HEK293 (cell line): ENCODE data around the gene MAN1C1.

Experiments
- MYNN ChIP-seq: fragments of 450-650 bp; formaldehyde crosslinking; IDR thresholded peaks from 2 replicates; pipeline ENCODE4 v1.5.1; 2016; ENCODE audit warnings: missing biosample characterization, missing genetic modification characterization, borderline replicate concordance
- ZFP37 ChIP-seq: fragments of 450-650 bp; formaldehyde crosslinking; IDR thresholded peaks from 2 replicates; pipeline ENCODE4 v1.5.1; 2016; ENCODE audit warnings: missing biosample characterization, missing genetic modification characterization
- ZNF302 ChIP-seq: fragments of 450-650 bp; formaldehyde crosslinking; IDR thresholded peaks from 2 replicates; pipeline ENCODE4 v1.5.1; 2016; ENCODE audit warnings: missing biosample characterization, missing genetic modification characterization, low read depth
- ZNF350 ChIP-seq: fragments of 450-650 bp; formaldehyde crosslinking; IDR thresholded peaks from 2 replicates; pipeline ENCODE4 v1.5.0; 2017; ENCODE audit warnings: missing biosample characterization, mild to moderate bottlenecking, missing genetic modification characterization
- ZNF416 ChIP-seq: fragments of 450-650 bp; formaldehyde crosslinking; IDR thresholded peaks from 2 replicates; pipeline ENCODE4 v1.5.1; 2016; ENCODE audit warnings: missing biosample characterization, missing genetic modification characterization
- ZNF544 ChIP-seq: fragments of 450-650 bp; formaldehyde crosslinking; IDR thresholded peaks from 2 replicates; pipeline ENCODE4 v1.5.0; 2017; ENCODE audit warnings: missing biosample characterization, missing genetic modification characterization
- ZNF555 ChIP-seq: fragments of 450-650 bp; formaldehyde crosslinking; conservative IDR thresholded peaks from 2 replicates; pipeline ENCODE4 v1.5.1; 2017; ENCODE audit warnings: missing biosample characterization, mild to moderate bottlenecking, missing genetic modification characterization, inconsistent platforms
- TF ChIP-seq, protein P1 (sequence below): sonication (generic); formaldehyde crosslinking; IDR thresholded peaks from 2 replicates; pipeline ENCODE4 v1.8.1; 2022; ENCODE audit warnings: mild to moderate bottlenecking, moderate library complexity, missing genetic modification reagents
- TF ChIP-seq, protein P2 (sequence below): fragments of 450-650 bp; formaldehyde crosslinking; IDR thresholded peaks from 2 replicates; pipeline ENCODE4 v1.5.1; 2016; ENCODE audit warnings: missing biosample characterization, missing genetic modification characterization
- TF ChIP-seq, protein P3 (sequence below): fragments of 450-650 bp; formaldehyde crosslinking; IDR thresholded peaks from 2 replicates; pipeline ENCODE4 v1.5.1; 2016; ENCODE audit warnings: missing biosample characterization, missing genetic modification characterization

DNA sequence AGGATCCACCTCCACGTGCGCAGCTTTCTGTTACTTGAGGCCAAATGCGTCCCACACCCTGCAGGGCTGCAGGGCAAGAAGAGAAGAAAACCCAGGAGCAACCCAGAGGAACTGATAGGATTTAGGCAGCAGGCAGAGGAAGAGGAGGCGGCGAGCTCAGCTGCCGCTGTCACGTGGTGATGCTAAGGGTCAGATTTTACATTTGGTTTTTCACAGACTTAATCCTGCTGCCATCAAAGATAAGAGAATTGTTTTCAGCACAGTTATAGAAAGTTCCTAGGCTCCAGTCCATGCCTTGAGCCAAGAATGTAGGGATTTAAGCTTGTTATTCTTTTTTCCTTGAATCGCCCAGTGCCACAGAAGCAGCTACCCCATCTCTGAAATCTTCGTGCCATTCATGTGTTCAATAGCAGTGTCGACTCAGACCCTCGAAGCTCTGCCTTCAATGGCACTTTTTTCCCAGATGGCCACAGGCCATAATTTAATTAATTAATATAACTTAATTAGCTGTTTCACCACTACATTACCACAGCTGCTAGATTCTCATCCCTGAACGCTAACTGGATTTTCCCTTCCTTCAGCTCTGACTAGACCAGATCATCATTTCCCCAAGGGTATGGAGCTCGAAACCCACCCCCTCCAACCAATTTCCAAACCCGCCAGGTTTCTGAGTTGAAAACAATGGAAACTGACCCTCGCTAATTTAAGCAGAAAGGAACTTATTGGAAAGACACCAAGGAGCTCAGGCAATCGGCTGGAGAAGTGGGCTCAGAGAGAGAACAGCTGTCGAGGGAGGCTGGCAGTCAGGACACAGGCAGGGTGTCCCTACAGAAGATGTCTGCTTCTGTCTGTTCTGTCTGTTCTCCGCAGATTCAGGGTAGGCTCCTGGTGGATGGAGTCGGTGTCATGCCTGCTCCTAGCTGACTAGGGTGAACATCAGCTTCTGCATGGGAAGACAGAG lies 37.0 kb upstream of the MAN1C1 start:
- TF ChIP-seq, protein P1, sequence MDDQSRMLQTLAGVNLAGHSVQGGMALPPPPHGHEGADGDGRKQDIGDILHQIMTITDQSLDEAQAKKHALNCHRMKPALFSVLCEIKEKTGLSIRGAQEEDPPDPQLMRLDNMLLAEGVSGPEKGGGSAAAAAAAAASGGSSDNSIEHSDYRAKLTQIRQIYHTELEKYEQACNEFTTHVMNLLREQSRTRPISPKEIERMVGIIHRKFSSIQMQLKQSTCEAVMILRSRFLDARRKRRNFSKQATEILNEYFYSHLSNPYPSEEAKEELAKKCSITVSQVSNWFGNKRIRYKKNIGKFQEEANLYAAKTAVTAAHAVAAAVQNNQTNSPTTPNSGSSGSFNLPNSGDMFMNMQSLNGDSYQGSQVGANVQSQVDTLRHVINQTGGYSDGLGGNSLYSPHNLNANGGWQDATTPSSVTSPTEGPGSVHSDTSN (CRISPR knock-in tag), result no peak
- no peak for TF ChIP-seq ZNF350
- no peak for TF ChIP-seq ZNF555 (tag by site-specific recombination)
- TF ChIP-seq, protein P2, sequence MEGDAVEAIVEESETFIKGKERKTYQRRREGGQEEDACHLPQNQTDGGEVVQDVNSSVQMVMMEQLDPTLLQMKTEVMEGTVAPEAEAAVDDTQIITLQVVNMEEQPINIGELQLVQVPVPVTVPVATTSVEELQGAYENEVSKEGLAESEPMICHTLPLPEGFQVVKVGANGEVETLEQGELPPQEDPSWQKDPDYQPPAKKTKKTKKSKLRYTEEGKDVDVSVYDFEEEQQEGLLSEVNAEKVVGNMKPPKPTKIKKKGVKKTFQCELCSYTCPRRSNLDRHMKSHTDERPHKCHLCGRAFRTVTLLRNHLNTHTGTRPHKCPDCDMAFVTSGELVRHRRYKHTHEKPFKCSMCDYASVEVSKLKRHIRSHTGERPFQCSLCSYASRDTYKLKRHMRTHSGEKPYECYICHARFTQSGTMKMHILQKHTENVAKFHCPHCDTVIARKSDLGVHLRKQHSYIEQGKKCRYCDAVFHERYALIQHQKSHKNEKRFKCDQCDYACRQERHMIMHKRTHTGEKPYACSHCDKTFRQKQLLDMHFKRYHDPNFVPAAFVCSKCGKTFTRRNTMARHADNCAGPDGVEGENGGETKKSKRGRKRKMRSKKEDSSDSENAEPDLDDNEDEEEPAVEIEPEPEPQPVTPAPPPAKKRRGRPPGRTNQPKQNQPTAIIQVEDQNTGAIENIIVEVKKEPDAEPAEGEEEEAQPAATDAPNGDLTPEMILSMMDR, result no peak
- no peak for TF ChIP-seq MYNN (tag by site-specific recombination)
- no peak for TF ChIP-seq ZNF416 (tag by site-specific recombination)
- no peak for TF ChIP-seq ZFP37
- TF ChIP-seq ZNF302 (tag by site-specific recombination), result no peak
- TF ChIP-seq, protein P3, sequence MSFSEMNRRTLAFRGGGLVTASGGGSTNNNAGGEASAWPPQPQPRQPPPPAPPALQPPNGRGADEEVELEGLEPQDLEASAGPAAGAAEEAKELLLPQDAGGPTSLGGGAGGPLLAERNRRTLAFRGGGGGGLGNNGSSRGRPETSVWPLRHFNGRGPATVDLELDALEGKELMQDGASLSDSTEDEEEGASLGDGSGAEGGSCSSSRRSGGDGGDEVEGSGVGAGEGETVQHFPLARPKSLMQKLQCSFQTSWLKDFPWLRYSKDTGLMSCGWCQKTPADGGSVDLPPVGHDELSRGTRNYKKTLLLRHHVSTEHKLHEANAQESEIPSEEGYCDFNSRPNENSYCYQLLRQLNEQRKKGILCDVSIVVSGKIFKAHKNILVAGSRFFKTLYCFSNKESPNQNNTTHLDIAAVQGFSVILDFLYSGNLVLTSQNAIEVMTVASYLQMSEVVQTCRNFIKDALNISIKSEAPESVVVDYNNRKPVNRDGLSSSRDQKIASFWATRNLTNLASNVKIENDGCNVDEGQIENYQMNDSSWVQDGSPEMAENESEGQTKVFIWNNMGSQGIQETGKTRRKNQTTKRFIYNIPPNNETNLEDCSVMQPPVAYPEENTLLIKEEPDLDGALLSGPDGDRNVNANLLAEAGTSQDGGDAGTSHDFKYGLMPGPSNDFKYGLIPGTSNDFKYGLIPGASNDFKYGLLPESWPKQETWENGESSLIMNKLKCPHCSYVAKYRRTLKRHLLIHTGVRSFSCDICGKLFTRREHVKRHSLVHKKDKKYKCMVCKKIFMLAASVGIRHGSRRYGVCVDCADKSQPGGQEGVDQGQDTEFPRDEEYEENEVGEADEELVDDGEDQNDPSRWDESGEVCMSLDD (tag by site-specific recombination), result no peak
- no peak for TF ChIP-seq ZNF544 (tag by site-specific recombination)
